Measurements from ENCODE around the gene BAIAP2.

DNA sequence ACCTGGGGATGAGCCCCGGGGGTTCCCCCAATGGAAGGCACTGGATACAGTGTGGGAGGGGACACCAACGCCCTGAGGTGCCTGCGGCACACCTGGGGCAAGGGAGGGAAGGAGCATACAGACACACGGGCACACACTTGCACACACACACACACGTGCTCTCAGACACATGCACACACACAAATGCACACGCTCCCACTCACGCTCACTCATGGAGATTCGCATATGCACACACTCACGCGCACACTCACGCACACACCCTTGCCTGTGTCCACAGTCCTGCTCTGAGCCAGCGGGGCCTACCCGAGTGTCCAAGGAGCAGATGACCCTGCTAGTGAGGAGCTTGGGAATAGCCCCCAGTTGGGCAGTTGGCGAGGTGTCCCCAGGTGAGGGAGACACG, 113.6 kb downstream of the BAIAP2 start:
- TF ChIP-seq, protein P1, sequence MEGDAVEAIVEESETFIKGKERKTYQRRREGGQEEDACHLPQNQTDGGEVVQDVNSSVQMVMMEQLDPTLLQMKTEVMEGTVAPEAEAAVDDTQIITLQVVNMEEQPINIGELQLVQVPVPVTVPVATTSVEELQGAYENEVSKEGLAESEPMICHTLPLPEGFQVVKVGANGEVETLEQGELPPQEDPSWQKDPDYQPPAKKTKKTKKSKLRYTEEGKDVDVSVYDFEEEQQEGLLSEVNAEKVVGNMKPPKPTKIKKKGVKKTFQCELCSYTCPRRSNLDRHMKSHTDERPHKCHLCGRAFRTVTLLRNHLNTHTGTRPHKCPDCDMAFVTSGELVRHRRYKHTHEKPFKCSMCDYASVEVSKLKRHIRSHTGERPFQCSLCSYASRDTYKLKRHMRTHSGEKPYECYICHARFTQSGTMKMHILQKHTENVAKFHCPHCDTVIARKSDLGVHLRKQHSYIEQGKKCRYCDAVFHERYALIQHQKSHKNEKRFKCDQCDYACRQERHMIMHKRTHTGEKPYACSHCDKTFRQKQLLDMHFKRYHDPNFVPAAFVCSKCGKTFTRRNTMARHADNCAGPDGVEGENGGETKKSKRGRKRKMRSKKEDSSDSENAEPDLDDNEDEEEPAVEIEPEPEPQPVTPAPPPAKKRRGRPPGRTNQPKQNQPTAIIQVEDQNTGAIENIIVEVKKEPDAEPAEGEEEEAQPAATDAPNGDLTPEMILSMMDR (IDR thresholded peaks at IDR 0.05) = no peak
- no peak for TF ChIP-seq POLR2A (IDR thresholded peaks at IDR 0.05)
